ENCODE results near the gene ACP5.
"Not testable (repeated sequence)": the region's sequence is repeated elsewhere in the genome, so short reads cannot be mapped to it uniquely, and the experiment has no call there.

Gene ACP5
- long read RNA-seq, result 0 reads

DNA sequence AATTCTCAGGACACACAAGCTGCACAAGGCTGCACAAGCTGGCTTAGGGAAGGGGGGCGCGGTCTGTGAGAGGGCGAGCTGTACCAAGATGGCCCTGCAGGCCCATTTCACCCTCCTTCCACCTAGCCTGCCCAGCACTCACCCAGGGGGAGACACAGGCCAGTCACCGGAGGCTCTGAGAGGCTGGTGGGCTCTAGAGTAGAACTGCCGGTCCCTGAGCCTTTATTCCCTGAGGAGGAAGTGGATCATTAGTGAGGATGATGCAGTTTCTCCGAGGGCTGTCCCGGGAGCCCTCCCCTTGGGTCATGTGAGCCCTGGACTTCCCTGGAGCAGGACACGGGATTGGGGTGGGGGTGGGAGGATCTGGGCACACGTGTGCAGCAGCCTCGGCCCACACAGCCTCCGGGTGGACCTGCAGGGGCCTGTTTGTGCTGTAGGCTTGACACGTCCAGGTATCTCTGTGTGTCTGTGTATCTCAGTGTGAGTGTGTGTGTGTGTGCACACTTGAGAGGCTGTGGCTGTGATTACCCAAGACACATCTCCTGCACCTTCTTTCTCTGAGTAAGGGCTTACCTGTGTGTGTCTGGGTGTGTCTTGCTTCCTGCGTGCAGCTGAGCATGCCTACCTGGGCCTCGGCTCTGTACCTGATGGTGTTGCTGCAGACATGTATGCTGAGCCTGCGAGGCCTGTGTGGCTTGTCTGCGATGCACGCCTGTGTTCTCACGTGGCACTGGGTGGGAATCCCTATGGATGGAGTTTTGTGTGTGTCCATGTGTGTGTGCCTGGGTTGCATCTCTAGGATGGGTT is at the start of gene ACP5:
Gene ACP5 (minus strand): TSS at position 195 of the 807 bp plus-strand sequence. CDS start 328 bp downstream, outside the sequence.
- no peak for DNase-seq (ENCODE audit: low read depth in 1 of 2, low spot score in 1 of 2)
- no peak within 1 kb of the TSS for H3K27ac ChIP-seq (replicated peaks)
- TF ChIP-seq, protein P1, sequence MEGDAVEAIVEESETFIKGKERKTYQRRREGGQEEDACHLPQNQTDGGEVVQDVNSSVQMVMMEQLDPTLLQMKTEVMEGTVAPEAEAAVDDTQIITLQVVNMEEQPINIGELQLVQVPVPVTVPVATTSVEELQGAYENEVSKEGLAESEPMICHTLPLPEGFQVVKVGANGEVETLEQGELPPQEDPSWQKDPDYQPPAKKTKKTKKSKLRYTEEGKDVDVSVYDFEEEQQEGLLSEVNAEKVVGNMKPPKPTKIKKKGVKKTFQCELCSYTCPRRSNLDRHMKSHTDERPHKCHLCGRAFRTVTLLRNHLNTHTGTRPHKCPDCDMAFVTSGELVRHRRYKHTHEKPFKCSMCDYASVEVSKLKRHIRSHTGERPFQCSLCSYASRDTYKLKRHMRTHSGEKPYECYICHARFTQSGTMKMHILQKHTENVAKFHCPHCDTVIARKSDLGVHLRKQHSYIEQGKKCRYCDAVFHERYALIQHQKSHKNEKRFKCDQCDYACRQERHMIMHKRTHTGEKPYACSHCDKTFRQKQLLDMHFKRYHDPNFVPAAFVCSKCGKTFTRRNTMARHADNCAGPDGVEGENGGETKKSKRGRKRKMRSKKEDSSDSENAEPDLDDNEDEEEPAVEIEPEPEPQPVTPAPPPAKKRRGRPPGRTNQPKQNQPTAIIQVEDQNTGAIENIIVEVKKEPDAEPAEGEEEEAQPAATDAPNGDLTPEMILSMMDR (IDR thresholded peaks at IDR 0.05; ENCODE audit: insufficient read depth, low read length), result no peak
- TF ChIP-seq, protein P2, sequence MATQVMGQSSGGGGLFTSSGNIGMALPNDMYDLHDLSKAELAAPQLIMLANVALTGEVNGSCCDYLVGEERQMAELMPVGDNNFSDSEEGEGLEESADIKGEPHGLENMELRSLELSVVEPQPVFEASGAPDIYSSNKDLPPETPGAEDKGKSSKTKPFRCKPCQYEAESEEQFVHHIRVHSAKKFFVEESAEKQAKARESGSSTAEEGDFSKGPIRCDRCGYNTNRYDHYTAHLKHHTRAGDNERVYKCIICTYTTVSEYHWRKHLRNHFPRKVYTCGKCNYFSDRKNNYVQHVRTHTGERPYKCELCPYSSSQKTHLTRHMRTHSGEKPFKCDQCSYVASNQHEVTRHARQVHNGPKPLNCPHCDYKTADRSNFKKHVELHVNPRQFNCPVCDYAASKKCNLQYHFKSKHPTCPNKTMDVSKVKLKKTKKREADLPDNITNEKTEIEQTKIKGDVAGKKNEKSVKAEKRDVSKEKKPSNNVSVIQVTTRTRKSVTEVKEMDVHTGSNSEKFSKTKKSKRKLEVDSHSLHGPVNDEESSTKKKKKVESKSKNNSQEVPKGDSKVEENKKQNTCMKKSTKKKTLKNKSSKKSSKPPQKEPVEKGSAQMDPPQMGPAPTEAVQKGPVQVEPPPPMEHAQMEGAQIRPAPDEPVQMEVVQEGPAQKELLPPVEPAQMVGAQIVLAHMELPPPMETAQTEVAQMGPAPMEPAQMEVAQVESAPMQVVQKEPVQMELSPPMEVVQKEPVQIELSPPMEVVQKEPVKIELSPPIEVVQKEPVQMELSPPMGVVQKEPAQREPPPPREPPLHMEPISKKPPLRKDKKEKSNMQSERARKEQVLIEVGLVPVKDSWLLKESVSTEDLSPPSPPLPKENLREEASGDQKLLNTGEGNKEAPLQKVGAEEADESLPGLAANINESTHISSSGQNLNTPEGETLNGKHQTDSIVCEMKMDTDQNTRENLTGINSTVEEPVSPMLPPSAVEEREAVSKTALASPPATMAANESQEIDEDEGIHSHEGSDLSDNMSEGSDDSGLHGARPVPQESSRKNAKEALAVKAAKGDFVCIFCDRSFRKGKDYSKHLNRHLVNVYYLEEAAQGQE (IDR thresholded peaks at IDR 0.05; ENCODE audit: insufficient replicate concordance, low read depth), result no peak
- TF ChIP-seq SPI1 (IDR thresholded peaks at IDR 0.05; ENCODE audit: borderline replicate concordance, low read depth) (no peak), GABPA (IDR thresholded peaks at IDR 0.05; ENCODE audit: low read depth) (no peak), POLR2AphosphoS5 (IDR thresholded peaks at IDR 0.05; ENCODE audit: low read depth) (no peak; the same call in 1 of the 2 replicates)
- H3K27me3 ChIP-seq (ENCODE audit: insufficient read depth, poor library complexity, severe bottlenecking), result no peaks in the 10 kb centered on the region
- no peak within 1 kb of the TSS for H3K4me3 ChIP-seq (replicated peaks; ENCODE audit: insufficient read depth, low read length)

DNA sequence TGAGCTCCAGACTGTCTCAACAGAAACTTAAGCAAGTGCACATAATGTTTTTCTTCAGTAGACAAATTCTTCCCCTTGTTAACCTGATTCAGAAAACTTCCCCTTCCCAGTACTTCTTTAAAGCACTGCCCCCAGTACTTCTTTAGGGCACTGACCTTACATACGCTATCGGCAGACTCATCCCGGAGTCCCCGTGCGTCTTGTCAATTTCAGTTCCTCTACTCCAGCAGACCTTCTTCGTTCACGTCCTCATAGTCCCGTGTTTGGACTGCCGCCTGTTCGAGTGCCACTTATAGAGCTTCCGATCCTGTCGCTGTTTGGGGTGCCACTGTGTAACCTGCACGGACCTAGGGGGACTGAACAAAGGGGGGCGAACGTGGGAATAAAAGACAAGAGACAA is 48.8 kb upstream of the ACP5 start:
- DNase-seq (ENCODE audit: low read depth in 1 of 2, low spot score in 1 of 2), result no peak
- H3K27ac ChIP-seq (replicated peaks), result no peak overlapping the region
- no peak overlapping the region for H3K4me3 ChIP-seq (replicated peaks; ENCODE audit: insufficient read depth, low read length)
- no peak for TF ChIP-seq SPI1 (IDR thresholded peaks at IDR 0.05; ENCODE audit: borderline replicate concordance, low read depth)
- TF ChIP-seq, protein P2 (IDR thresholded peaks at IDR 0.05; ENCODE audit: insufficient replicate concordance, low read depth), result no peak
- TF ChIP-seq POLR2AphosphoS5 (IDR thresholded peaks at IDR 0.05; ENCODE audit: low read depth), result no peak
- peaks cover 2% of the 10 kb centered on the region for H3K27me3 ChIP-seq (ENCODE audit: insufficient read depth, poor library complexity, severe bottlenecking)

DNA sequence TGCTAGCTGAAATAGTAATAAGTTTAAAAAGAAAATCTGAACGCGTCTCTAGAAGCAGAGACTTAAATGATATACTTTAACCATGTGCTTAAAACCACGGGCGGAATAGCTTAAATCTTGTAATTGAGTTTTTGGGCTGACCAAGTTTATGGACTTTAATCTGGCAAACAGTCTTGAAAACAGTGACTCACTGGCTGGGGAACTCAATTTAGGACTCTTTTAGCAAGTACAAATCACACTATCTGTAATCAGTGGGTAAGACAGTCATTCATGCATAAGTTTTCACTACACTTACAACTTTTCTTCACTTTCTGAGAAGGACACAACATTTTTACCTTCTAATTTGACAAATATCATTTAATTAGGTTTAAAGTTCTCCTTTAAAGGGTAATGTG is 46.6 kb upstream of the ACP5 start:
- H3K4me3 ChIP-seq (replicated peaks; ENCODE audit: insufficient read depth, low read length), result no peak overlapping the region
- no peak overlapping the region for H3K27ac ChIP-seq (replicated peaks)

DNA sequence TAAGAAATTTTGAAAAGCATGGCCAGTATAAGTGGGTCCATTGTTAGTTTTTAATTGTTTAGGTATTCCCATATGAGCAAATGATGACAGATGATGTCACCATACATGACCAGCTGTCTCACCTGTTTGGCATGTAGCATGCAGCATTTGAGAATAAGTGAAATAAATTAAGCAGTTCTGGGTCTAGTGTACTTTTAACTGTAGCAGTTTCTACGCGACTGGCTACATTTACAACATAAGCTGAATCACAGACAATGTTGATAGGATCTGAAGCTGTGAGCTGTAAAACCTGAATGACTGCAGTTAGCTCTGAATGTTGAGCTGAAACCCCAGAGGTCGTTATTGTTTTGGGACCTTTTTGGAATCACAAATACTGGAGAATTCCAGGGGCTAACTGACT is 45.0 kb upstream of the ACP5 start:
- not testable (repeated sequence) for H3K4me3 ChIP-seq (replicated peaks; ENCODE audit: insufficient read depth, low read length); DNase-seq (ENCODE audit: low read depth in 1 of 2, low spot score in 1 of 2); H3K27me3 ChIP-seq (ENCODE audit: insufficient read depth, poor library complexity, severe bottlenecking); H3K27ac ChIP-seq (replicated peaks)

More for the DNA sequence above, 46.6 kb upstream of the ACP5 start:
- TF ChIP-seq, protein P2 (IDR thresholded peaks at IDR 0.05; ENCODE audit: insufficient replicate concordance, low read depth), result no peak
- DNase-seq (ENCODE audit: low read depth in 1 of 2, low spot score in 1 of 2), result no peak
- peaks cover 2% of the 10 kb centered on the region for H3K27me3 ChIP-seq (ENCODE audit: insufficient read depth, poor library complexity, severe bottlenecking)

All from HL-60 (cell line).